Activated CD8-positive, alpha-beta T cell treated with anti-CD3 and anti-CD28 coated beads for 36 hours (primary cell): ENCODE results near the gene AK9. TPM values are rescaled to one million over a fixed set of nuclear protein-coding genes. Genes with fewer than 3 reads are reported as not detected.
"Not testable (repeated sequence)": the region's sequence is repeated elsewhere in the genome, so short reads cannot be mapped to it uniquely, and the experiment has no call there.

Experiments used
- ATAC-seq: fragments of 200-7000 bp; cut with Tn5 transposase; one replicate; pipeline ENCODE4 v1.10.0; 2021; ENCODE audit warnings: mild to moderate bottlenecking, moderate library complexity
- CTCF ChIA-PET: fragments of 350-600 bp; sonication (Branson Sonifier 250); formaldehyde crosslinking; loops from one replicate; lab custom pipeline; 2021; ENCODE audit warnings: antibody characterized with exemption; lab: Charles Lee
- POLR2A ChIA-PET: fragments of 350-600 bp; sonication (Branson Sonifier 250); formaldehyde crosslinking; loops from one replicate; lab custom pipeline; 2021; ENCODE audit warnings: antibody characterized with exemption; lab: Charles Lee
- DNase-seq: peaks from one replicate; pipeline ENCODE4 v3.0.0-alpha.2; 2020
- H3K27ac Mint-ChIP-seq: one replicate; pipeline ENCODE4 v1.8.0; 2021; ENCODE audit warnings: mild to moderate bottlenecking, mixed read lengths
- H3K27me3 Mint-ChIP-seq: one replicate; pipeline ENCODE4 v1.8.0; 2021; ENCODE audit warnings: mixed read lengths
- H3K36me3 Mint-ChIP-seq: one replicate; pipeline ENCODE4 v1.8.0; 2021; ENCODE audit warnings: low read depth, mixed read lengths
- H3K4me1 Mint-ChIP-seq: one replicate; pipeline ENCODE4 v1.8.0; 2021; ENCODE audit warnings: low read depth, mixed read lengths
- H3K4me3 Mint-ChIP-seq: one replicate; pipeline ENCODE4 v1.8.0; 2021; ENCODE audit warnings: mild to moderate bottlenecking, moderate library complexity, mixed read lengths
- H3K9me3 Mint-ChIP-seq: one replicate; pipeline ENCODE4 v1.8.0; 2021; ENCODE audit warnings: mixed read lengths
- CTCF ChIP-seq: fragments of 200-600 bp; IDR thresholded peaks from one replicate; pipeline ENCODE4 v1.8.0; 2022; ENCODE audit warnings: antibody characterized with exemption, mild to moderate bottlenecking
- intact Hi-C: fragments of 100-400 bp; cut with micrococcal nuclease; formaldehyde crosslinking; loops from one replicate; pipeline ENCODE4 v1.10.0; 2022
- total RNA-seq, 2 experiments: library from RNA; stranded (reverse); gene quantifications; one replicate each; pipeline ENCODE4 v1.2.3, GENCODE V29; 2021

The AK9 gene
- total RNA-seq, 2 experiments from 2014 or later, result 3.0 to 3.5 TPM

GRCh38 chr6:109579361-109579760 lies 111.6 kb downstream of the AK9 start:
- DNase-seq, result no peak
- Mint-ChIP-seq H3K27ac (no peak overlapping the region), H3K9me3 (no peaks in the 10 kb centered on the region), H3K4me1 (no peaks in the 10 kb centered on the region), H3K4me3 (no peak overlapping the region), H3K27me3 (no peaks in the 10 kb centered on the region), H3K36me3 (peaks cover 9% of the 10 kb centered on the region)
- intact Hi-C loops, result no loop called here
- CTCF ChIA-PET, result no interaction called here
- POLR2A ChIA-PET, result no interaction called here
- ATAC-seq, result no peak
- no peak for TF ChIP-seq CTCF

GRCh38 chr6:109569901-109570300 lies 121.1 kb downstream of the AK9 start:
- H3K4me3 Mint-ChIP-seq, H3K27ac Mint-ChIP-seq, H3K4me1 Mint-ChIP-seq, CTCF ChIA-PET, H3K9me3 Mint-ChIP-seq, intact Hi-C loops, H3K27me3 Mint-ChIP-seq, DNase-seq, H3K36me3 Mint-ChIP-seq, POLR2A ChIA-PET, ATAC-seq: not testable (repeated sequence)

GRCh38 chr6:109561844-109562243 lies 129.2 kb downstream of the AK9 start:
- Mint-ChIP-seq H3K9me3 (peaks cover 6% of the 10 kb centered on the region), H3K36me3 (peaks cover 5% of the 10 kb centered on the region)
- DNase-seq, result no peak

GRCh38 chr6:109531446-109531845 lies 159.6 kb downstream of the AK9 start:
- no peaks in the 10 kb centered on the region for H3K27me3 Mint-ChIP-seq
- no peak overlapping the region for H3K4me3 Mint-ChIP-seq
- ChIA-PET POLR2A (no interaction called here), CTCF (interaction anchor here (0.8 to 1.5 kb wide), 3 partner anchors 156 to 508 kb away, joined by 3 to 5 read pairs (median 4); no protein-coding TSS in a partner anchor)
- H3K36me3 Mint-ChIP-seq, result no peaks in the 10 kb centered on the region
- DNase-seq, result no peak
- intact Hi-C loops, result no loop called here
- H3K9me3 Mint-ChIP-seq, result peaks cover 3% of the 10 kb centered on the region
- H3K4me1 Mint-ChIP-seq, result peaks cover 2% of the 10 kb centered on the region
- no peak for TF ChIP-seq CTCF
- no peak for ATAC-seq
- H3K27ac Mint-ChIP-seq, result no peak overlapping the region

More at GRCh38 chr6:109561844-109562243, 129.2 kb downstream of the AK9 start:
- H3K27me3 Mint-ChIP-seq, result no peaks in the 10 kb centered on the region
- POLR2A ChIA-PET, result no interaction called here
- CTCF ChIA-PET, result no interaction called here
- ATAC-seq, result no peak
- H3K4me3 Mint-ChIP-seq, result no peak overlapping the region
- H3K27ac Mint-ChIP-seq, result no peak overlapping the region
- TF ChIP-seq CTCF, result no peak
- no peaks in the 10 kb centered on the region for H3K4me1 Mint-ChIP-seq
- intact Hi-C loops, result no loop called here

- H3K27me3 Mint-ChIP-seq, result no peaks in the 10 kb centered on the region
- peaks cover 2% of the 10 kb centered on the region for H3K4me1 Mint-ChIP-seq
These were observed 163.0 kb downstream of the AK9 start for GRCh38 chr6:109527989-109528388.

More at GRCh38 chr6:109527989-109528388, 163.0 kb downstream of the AK9 start:
- H3K36me3 Mint-ChIP-seq, result no peaks in the 10 kb centered on the region
- DNase-seq (no peak), ATAC-seq (no peak)
- ChIA-PET POLR2A (interaction anchor here (1.0 kb wide), 1 partner anchor 81 kb away, joined by 3 read pairs; no protein-coding TSS in a partner anchor), CTCF (interaction anchor here (0.7 to 5.6 kb wide), 8 partner anchors 8 to 511 kb away, joined by 3 to 57 read pairs (median 3); partner anchors contain the start of gene ZBTB24)
- H3K27ac Mint-ChIP-seq, result no peak overlapping the region
- H3K4me3 Mint-ChIP-seq, result no peak overlapping the region
- intact Hi-C loops, result loop anchor here (2.0 to 5.0 kb wide), 3 partner anchors 174 to 524 kb away; no protein-coding TSS in a partner anchor
- H3K9me3 Mint-ChIP-seq, result peaks cover 3% of the 10 kb centered on the region
- TF ChIP-seq CTCF, result no peak
